K562 (cell line): ENCODE measurements around the gene LRRC3C. TPM values are rescaled to one million over a fixed set of nuclear protein-coding genes. Genes with fewer than 3 reads are reported as not detected.

Source experiments
- EHMT2 ChIP-seq: fragments of 450-650 bp; IDR thresholded peaks from 2 replicates; pipeline ENCODE4 v1.6.1; 2018; ENCODE audit warnings: antibody characterized with exemption
- EP400 ChIP-seq: fragments of 450-650 bp; IDR thresholded peaks from 2 replicates; pipeline ENCODE4 v1.6.1; 2017; ENCODE audit warnings: antibody characterized with exemption, mild to moderate bottlenecking, moderate library complexity
- ETS2 ChIP-seq: IDR thresholded peaks from 2 replicates; pipeline ENCODE4 v1.6.1; 2016; ENCODE audit warnings: borderline replicate concordance, missing genetic modification characterization, mild to moderate bottlenecking, moderate library complexity, missing compliant biosample characterization; ENCODE audit not compliant: poor library complexity, severe bottlenecking
- FOXA3 ChIP-seq, 2 experiments: fragments of 450-650 bp in 1 of 2; sonication (generic) in 1 of 2; formaldehyde crosslinking; IDR thresholded peaks in 1 of 2; conservative IDR thresholded peaks in 1 of 2; 2 replicates each; pipeline versions ENCODE4 v1.4.0 to v1.8.0; 2020 to 2022; ENCODE audit warnings: mild to moderate bottlenecking in 2 of 2, missing genetic modification reagents in 1 of 2
- HMBOX1 ChIP-seq: sonication (generic); IDR thresholded peaks from 2 replicates; pipeline ENCODE4 v1.6.1; 2016
- MTA2 ChIP-seq: fragments of 450-650 bp; IDR thresholded peaks from 2 replicates; pipeline ENCODE4 v1.6.1; 2016; ENCODE audit warnings: low read depth
- NCOA6 ChIP-seq: fragments of 450-650 bp; IDR thresholded peaks from 2 replicates; pipeline ENCODE4 v1.6.1; 2017; ENCODE audit warnings: mild to moderate bottlenecking
- NFATC3 ChIP-seq: fragments of 450-650 bp; IDR thresholded peaks from 2 replicates; pipeline ENCODE4 v1.6.1; 2017; ENCODE audit warnings: mild to moderate bottlenecking
- SIN3A ChIP-seq, 2 experiments: fragments of 150-350 bp in 1 of 2; IDR thresholded peaks; 2 replicates each; pipeline ENCODE4 v1.6.1; 2011 to 2016; ENCODE audit warnings: borderline replicate concordance in 2 of 2, low read depth in 2 of 2, low read length in 2 of 2, mild to moderate bottlenecking in 2 of 2, moderate library complexity in 2 of 2; ENCODE audit not compliant: control insufficient read depth in 1 of 2
- SMARCA4 ChIP-seq: fragments of 450-650 bp; IDR thresholded peaks from 2 replicates; pipeline ENCODE4 v1.6.1; 2016
- SRSF7 ChIP-seq: fragments of 200-400 bp; formaldehyde crosslinking; optimal IDR thresholded peaks from 2 replicates; pipeline ENCODE3; 2017; ENCODE audit warnings: mild to moderate bottlenecking, low read depth, low read length
- STAT5A ChIP-seq: IDR thresholded peaks from 2 replicates; pipeline ENCODE4 v1.6.1; 2012; ENCODE audit warnings: low read length, inconsistent platforms, borderline replicate concordance
- U2AF2 ChIP-seq: fragments of 200-400 bp; formaldehyde crosslinking; optimal IDR thresholded peaks from 2 replicates; pipeline ENCODE3; 2017; ENCODE audit warnings: low read depth, mild to moderate bottlenecking, low read length
- YBX1 ChIP-seq: fragments of 450-650 bp; IDR thresholded peaks from 2 replicates; pipeline ENCODE4 v1.7.1; 2016; ENCODE audit warnings: mild to moderate bottlenecking
- YY1 ChIP-seq, 3 experiments: IDR thresholded peaks; 2 replicates each; pipeline ENCODE4 v1.6.1; 2011; ENCODE audit warnings: low read length in 2 of 3, mild to moderate bottlenecking in 2 of 3, moderate library complexity in 2 of 3, borderline replicate concordance in 1 of 3, control low read depth in 1 of 3, low read depth in 1 of 3; ENCODE audit not compliant: insufficient read depth in 3 of 3, insufficient replicate concordance in 2 of 3, control insufficient read depth in 1 of 3, insufficient read length in 1 of 3; ENCODE audit errors: extremely low read depth in 1 of 3
- ZHX1 ChIP-seq: fragments of 150-350 bp; conservative IDR thresholded peaks from 2 replicates; pipeline ENCODE4 v1.6.1; 2014; ENCODE audit warnings: low read length
- ZNF12 ChIP-seq: sonication (generic); formaldehyde crosslinking; IDR thresholded peaks from 2 replicates; pipeline ENCODE4 v1.4.0; 2020; ENCODE audit warnings: mild to moderate bottlenecking, missing genetic modification reagents
- ZNF184 ChIP-seq: sonication (generic); formaldehyde crosslinking; IDR thresholded peaks from 2 replicates; pipeline ENCODE4 v1.5.0; 2020; ENCODE audit warnings: missing genetic modification reagents
- ZNF277 ChIP-seq: fragments of 250-450 bp; sonication (Bioruptor Pico); IDR thresholded peaks from 2 replicates; pipeline ENCODE4 v1.8.0; 2022; ENCODE audit warnings: inconsistent platforms, mild to moderate bottlenecking, moderate library complexity, borderline replicate concordance
- ZNF668 ChIP-seq: fragments of 250-450 bp; sonication (Bioruptor Pico); IDR thresholded peaks from 2 replicates; pipeline ENCODE4 v1.8.0; 2022; ENCODE audit warnings: mild to moderate bottlenecking, inconsistent platforms
- ZNF830 ChIP-seq: fragments of 250-450 bp; sonication (Bioruptor Pico); IDR thresholded peaks from 2 replicates; pipeline ENCODE4 v1.5.0; 2021; ENCODE audit warnings: mild to moderate bottlenecking
- ZSCAN29 ChIP-seq: fragments of 450-650 bp; IDR thresholded peaks from 2 replicates; pipeline ENCODE4 v1.6.1; 2017
- polyA plus RNA-seq, 8 experiments: library from polyadenylated mRNA; depleted of rRNA in 4 of 8; stranded (reverse) in 5 of 8; unstranded in 3 of 8; fragments of >200 nt; fragmentation: Nextera tagmentation in 2 of 8; fragmentation: Illumina TruSeq in 1 of 8; extraction: Ambion mirVana in 2 of 8; extraction: Trizol in 1 of 8; gene quantifications; 2 replicates each; pipeline versions ENCODE4 v1.2.1 to v1.2.3, GENCODE V29; 2011 to 2014; ENCODE audit warnings: inconsistent platforms in 1 of 8, missing spikeins in 1 of 8
- total RNA-seq, 7 experiments: library from RNA; depleted of rRNA in 6 of 7; stranded (reverse); fragments of >200 nt in 6 of 7; fragmentation: Illumina TruSeq in 2 of 7; extraction: Trizol in 2 of 7; gene quantifications; 2 replicates each; pipeline versions ENCODE4 v1.2.1 to v1.2.3, GENCODE V29; 2011 to 2021; ENCODE audit warnings: low replicate concordance in 1 of 7

Gene LRRC3C
- total and polyA plus RNA-seq, 9 of the 15 experiments (the other 6 are each of a cell fraction or from before 2014, with no cell fraction given), result not detected

GRCh38 chr17:39980351-39981206 is 53.0 kb downstream of the LRRC3C start, which contains the start of gene PSMD3 (continued):
- no peak for TF ChIP-seq ZHX1
- TF ChIP-seq NFATC3, result no peak
- no peak for TF ChIP-seq YBX1
- TF ChIP-seq EP400, result peak; percentile 93
- TF ChIP-seq ZNF830 (CRISPR knock-in tag), result 0 out of 2 replicates have a peak, but pooled peaks have one; percentile 60
- peak in 2 of 3 experiments; percentile 80 to 85 for TF ChIP-seq YY1 (IDR thresholded peaks at IDR 0.05; ENCODE audit: borderline replicate concordance in 1 of 3, control insufficient read depth in 1 of 3, extremely low read depth in 1 of 3, insufficient read depth in 3 of 3, insufficient read length in 1 of 3, insufficient replicate concordance in 2 of 3, low read depth in 1 of 3, low read length in 2 of 3)
- TF ChIP-seq STAT5A, result no peak
- TF ChIP-seq EHMT2, result no peak
- no peak for TF ChIP-seq ZNF277 (CRISPR knock-in tag)
- TF ChIP-seq NCOA6, result no peak
- no peak for TF ChIP-seq SMARCA4
- no peak for TF ChIP-seq ZSCAN29
- TF ChIP-seq FOXA3 (CRISPR knock-in tag; conservative IDR thresholded peaks at IDR 0.05 in 1 of 2, IDR thresholded peaks at IDR 0.05 in 1 of 2), result peak in 1 of 2 experiments; percentile 54; a peak in 1 of 4 replicates
- no peak for TF ChIP-seq HMBOX1
- TF ChIP-seq U2AF2, result no peak
- TF ChIP-seq ZNF668 (CRISPR knock-in tag), result no peak
- TF ChIP-seq ZNF12 (CRISPR knock-in tag), result no peak
- TF ChIP-seq ZNF184 (CRISPR knock-in tag), result no peak
- no peak for TF ChIP-seq SRSF7
- no peak for TF ChIP-seq ETS2 (tag)
- peak; percentile 82 to 92; a peak in 3 of 4 replicates for TF ChIP-seq SIN3A (IDR thresholded peaks at IDR 0.05; ENCODE audit: borderline replicate concordance in 2 of 2, control insufficient read depth in 1 of 2, low read depth in 2 of 2, low read length in 2 of 2)
- no peak for TF ChIP-seq MTA2
